ENCODE results near the gene TBX5. TPM values are rescaled to one million over a fixed set of nuclear protein-coding genes. Genes with fewer than 3 reads are reported as not detected.

The TBX5 gene
- total RNA-seq, 1 experiment from 2014 or later = not detected

GRCh38 chr12:114327765-114328164, 78.2 kb downstream of the TBX5 start:
- TF ChIP-seq CTCF (IDR thresholded peaks at IDR 0.05; ENCODE audit: unreplicated experiment) = no peak
- Mint-ChIP-seq H3K9me3 (ENCODE audit: low read depth, unreplicated experiment) (peaks cover 17% of the 10 kb centered on the region), H3K4me1 (ENCODE audit: low read depth, unreplicated experiment) (no peaks in the 10 kb centered on the region), H3K27me3 (ENCODE audit: unreplicated experiment) (no peaks in the 10 kb centered on the region), H3K27ac (ENCODE audit: unreplicated experiment) (no peak overlapping the region), H3K36me3 (ENCODE audit: insufficient read depth, unreplicated experiment) (no peaks in the 10 kb centered on the region), H3K4me3 (ENCODE audit: low read depth, unreplicated experiment) (no peak overlapping the region)
- CTCF ChIA-PET = no interaction called here
- DNase-seq = no peak
- no TSS peak for BruUV-seq (replicated peaks)
- intact Hi-C loops (cut with micrococcal nuclease; ENCODE audit: unreplicated experiment) = no loop called here

GRCh38 chr12:114321524-114321923, 84.4 kb downstream of the TBX5 start:
- DNase-seq = no peak
- Mint-ChIP-seq H3K4me1 (ENCODE audit: low read depth, unreplicated experiment) (no peaks in the 10 kb centered on the region), H3K27me3 (ENCODE audit: unreplicated experiment) (no peaks in the 10 kb centered on the region), H3K36me3 (ENCODE audit: insufficient read depth, unreplicated experiment) (no peaks in the 10 kb centered on the region), H3K27ac (ENCODE audit: unreplicated experiment) (no peak overlapping the region), H3K9me3 (ENCODE audit: low read depth, unreplicated experiment) (peaks cover 5% of the 10 kb centered on the region), H3K4me3 (ENCODE audit: low read depth, unreplicated experiment) (no peak overlapping the region)
- BruUV-seq (replicated peaks) = no TSS peak
- CTCF ChIA-PET = no interaction called here
- intact Hi-C loops (cut with micrococcal nuclease; ENCODE audit: unreplicated experiment) = no loop called here
- TF ChIP-seq CTCF (IDR thresholded peaks at IDR 0.05; ENCODE audit: unreplicated experiment) = no peak

GRCh38 chr12:114320968-114321367, 85.0 kb downstream of the TBX5 start:
- no peak overlapping the region for H3K4me3 Mint-ChIP-seq (ENCODE audit: low read depth, unreplicated experiment)
- H3K27ac Mint-ChIP-seq (ENCODE audit: unreplicated experiment) = no peak overlapping the region
- H3K36me3 Mint-ChIP-seq (ENCODE audit: insufficient read depth, unreplicated experiment) = no peaks in the 10 kb centered on the region
- H3K9me3 Mint-ChIP-seq (ENCODE audit: low read depth, unreplicated experiment) = peaks cover 4% of the 10 kb centered on the region
- no peak for TF ChIP-seq CTCF (IDR thresholded peaks at IDR 0.05; ENCODE audit: unreplicated experiment)
- intact Hi-C loops (cut with micrococcal nuclease; ENCODE audit: unreplicated experiment) = no loop called here
- CTCF ChIA-PET = no interaction called here
- no TSS peak for BruUV-seq (replicated peaks)
- no peak for DNase-seq
- no peaks in the 10 kb centered on the region for H3K27me3 Mint-ChIP-seq (ENCODE audit: unreplicated experiment)
- no peaks in the 10 kb centered on the region for H3K4me1 Mint-ChIP-seq (ENCODE audit: low read depth, unreplicated experiment)

- Mint-ChIP-seq H3K4me3 (ENCODE audit: low read depth, unreplicated experiment) (no peak overlapping the region), H3K27me3 (ENCODE audit: unreplicated experiment) (no peaks in the 10 kb centered on the region), H3K9me3 (ENCODE audit: low read depth, unreplicated experiment) (peaks cover 4% of the 10 kb centered on the region), H3K4me1 (ENCODE audit: low read depth, unreplicated experiment) (no peaks in the 10 kb centered on the region), H3K27ac (ENCODE audit: unreplicated experiment) (no peak overlapping the region), H3K36me3 (ENCODE audit: insufficient read depth, unreplicated experiment) (no peaks in the 10 kb centered on the region)
- intact Hi-C loops (cut with micrococcal nuclease; ENCODE audit: unreplicated experiment) = no loop called here
- no peak for DNase-seq
- CTCF ChIA-PET = no interaction called here
- no TSS peak for BruUV-seq (replicated peaks)
- no peak for TF ChIP-seq CTCF (IDR thresholded peaks at IDR 0.05; ENCODE audit: unreplicated experiment)
These were observed 85.8 kb downstream of the TBX5 start for GRCh38 chr12:114320101-114320500.

- Mint-ChIP-seq H3K4me1 (ENCODE audit: low read depth, unreplicated experiment) (no peaks in the 10 kb centered on the region), H3K4me3 (ENCODE audit: low read depth, unreplicated experiment) (no peak overlapping the region), H3K27ac (ENCODE audit: unreplicated experiment) (no peak overlapping the region), H3K27me3 (ENCODE audit: unreplicated experiment) (no peaks in the 10 kb centered on the region), H3K36me3 (ENCODE audit: insufficient read depth, unreplicated experiment) (no peaks in the 10 kb centered on the region), H3K9me3 (ENCODE audit: low read depth, unreplicated experiment) (peaks cover 4% of the 10 kb centered on the region)
- intact Hi-C loops (cut with micrococcal nuclease; ENCODE audit: unreplicated experiment) = no loop called here
- CTCF ChIA-PET = no interaction called here
- TF ChIP-seq CTCF (IDR thresholded peaks at IDR 0.05; ENCODE audit: unreplicated experiment) = no peak
- DNase-seq = no peak
- BruUV-seq (replicated peaks) = no TSS peak
These were observed 86.5 kb downstream of the TBX5 start for GRCh38 chr12:114319422-114319821.

Measured in Calu3 (cell line).